KMS-11 (cell line): ENCODE data around the gene ADD1.
"Not testable (repeated sequence)": the region's sequence is repeated elsewhere in the genome, so short reads cannot be mapped to it uniquely, and the experiment has no call there.

ENCODE experiments used
- H2AFZ ChIP-seq: fragments of 200-600 bp; sonication (generic); 2 replicates; pipeline ENCODE4 v1.6.1; 2016; ENCODE audit warnings: antibody characterized with exemption, mixed run types, low read depth
- H3K27ac ChIP-seq: fragments of 200-600 bp; sonication (generic); 2 replicates; pipeline ENCODE4 v1.6.1; 2016; ENCODE audit warnings: mild to moderate bottlenecking, mixed run types
- H3K27me3 ChIP-seq: fragments of 200-600 bp; sonication (generic); 2 replicates; pipeline ENCODE4 v1.6.1; 2017; ENCODE audit warnings: mild to moderate bottlenecking, low read depth, mixed run types, moderate library complexity; ENCODE audit not compliant: insufficient read depth
- H3K36me3 ChIP-seq: fragments of 200-600 bp; sonication (generic); 2 replicates; pipeline ENCODE4 v1.6.1; 2017; ENCODE audit warnings: mild to moderate bottlenecking, mixed run types; ENCODE audit not compliant: insufficient read depth
- H3K4me1 ChIP-seq: fragments of 200-600 bp; sonication (generic); 2 replicates; pipeline ENCODE4 v1.6.1; 2016; ENCODE audit warnings: mild to moderate bottlenecking, low read depth, mixed run types; ENCODE audit not compliant: poor library complexity, severe bottlenecking
- H3K4me2 ChIP-seq: fragments of 200-600 bp; sonication (generic); 2 replicates; pipeline ENCODE4 v1.7.0; 2016; ENCODE audit warnings: mild to moderate bottlenecking, mixed run types
- H3K4me3 ChIP-seq: fragments of 200-600 bp; sonication (generic); IDR thresholded peaks from 2 replicates; pipeline ENCODE4 v1.6.1; 2017; ENCODE audit warnings: low read depth, low read length, mixed read lengths; ENCODE audit not compliant: insufficient read depth
- H3K79me2 ChIP-seq: fragments of 200-600 bp; sonication (generic); 2 replicates; pipeline ENCODE4 v1.6.1; 2016; ENCODE audit warnings: low read depth, mixed run types; ENCODE audit not compliant: insufficient read depth
- H3K9ac ChIP-seq: fragments of 200-600 bp; sonication (generic); 2 replicates; pipeline ENCODE4 v1.6.1; 2016; ENCODE audit warnings: mild to moderate bottlenecking, mixed run types
- H4K20me1 ChIP-seq: fragments of 200-600 bp; sonication (generic); 2 replicates; pipeline ENCODE4 v1.6.1; 2016; ENCODE audit warnings: mild to moderate bottlenecking, mixed run types; ENCODE audit not compliant: insufficient read depth
- CTCF ChIP-seq: fragments of 200-600 bp; sonication (generic); conservative IDR thresholded peaks from 2 replicates; pipeline ENCODE4 v1.6.1; 2017; ENCODE audit warnings: low read depth, mild to moderate bottlenecking, antibody characterized with exemption, low read length, moderate library complexity, mixed read lengths

ADD1 gene

GRCh38 chr4:2922453-2923101 lies 78.9 kb downstream of the ADD1 start:
- H4K20me1 ChIP-seq, H3K4me3 ChIP-seq, H3K27ac ChIP-seq, H3K27me3 ChIP-seq, H3K9ac ChIP-seq, H3K79me2 ChIP-seq, H3K36me3 ChIP-seq, H2AFZ ChIP-seq, H3K4me1 ChIP-seq, H3K4me2 ChIP-seq: not testable (repeated sequence)

GRCh38 chr4:2923141-2923551 lies 79.5 kb downstream of the ADD1 start:
- H3K27me3 ChIP-seq: no peaks in the 10 kb centered on the region
- H2AFZ ChIP-seq: no peak overlapping the region
- H3K36me3 ChIP-seq: no peaks in the 10 kb centered on the region
- H3K4me3 ChIP-seq: no peak overlapping the region
- no peaks in the 10 kb centered on the region for H4K20me1 ChIP-seq
- no peak overlapping the region for H3K4me2 ChIP-seq
- no peak overlapping the region for H3K9ac ChIP-seq
- no peak for TF ChIP-seq CTCF
- no peaks in the 10 kb centered on the region for H3K79me2 ChIP-seq
- no peak overlapping the region for H3K27ac ChIP-seq
- H3K4me1 ChIP-seq: no peaks in the 10 kb centered on the region

- Histone ChIP-seq H3K79me2 (no peaks in the 10 kb centered on the region), H3K4me3 (no peak overlapping the region), H3K27me3 (no peaks in the 10 kb centered on the region), H3K9ac (no peak overlapping the region), H2AFZ (no peak overlapping the region), H3K27ac (no peak overlapping the region), H3K4me2 (no peak overlapping the region), H3K4me1 (no peaks in the 10 kb centered on the region), H4K20me1 (no peaks in the 10 kb centered on the region), H3K36me3 (no peaks in the 10 kb centered on the region)
- TF ChIP-seq CTCF: no peak
Observed at GRCh38 chr4:2923668-2924173, 80.1 kb downstream of the ADD1 start.

GRCh38 chr4:2924286-2924685 lies 80.6 kb downstream of the ADD1 start:
- TF ChIP-seq CTCF: no peak
- Histone ChIP-seq H3K27ac (no peak overlapping the region), H3K27me3 (no peaks in the 10 kb centered on the region), H4K20me1 (no peaks in the 10 kb centered on the region), H3K4me1 (no peaks in the 10 kb centered on the region), H3K4me2 (no peak overlapping the region), H3K4me3 (no peak overlapping the region), H2AFZ (no peak overlapping the region), H3K79me2 (no peaks in the 10 kb centered on the region), H3K9ac (no peak overlapping the region), H3K36me3 (no peaks in the 10 kb centered on the region)

- H3K27me3 ChIP-seq: no peaks in the 10 kb centered on the region
- no peaks in the 10 kb centered on the region for H4K20me1 ChIP-seq
- TF ChIP-seq CTCF: no peak
- H3K9ac ChIP-seq: no peak overlapping the region
- no peak overlapping the region for H3K27ac ChIP-seq
- no peaks in the 10 kb centered on the region for H3K36me3 ChIP-seq
- no peaks in the 10 kb centered on the region for H3K79me2 ChIP-seq
- H3K4me2 ChIP-seq: no peak overlapping the region
- no peak overlapping the region for H3K4me3 ChIP-seq
- no peaks in the 10 kb centered on the region for H3K4me1 ChIP-seq
- no peak overlapping the region for H2AFZ ChIP-seq
Observed at GRCh38 chr4:2924765-2925301, 81.2 kb downstream of the ADD1 start.
